Hippocampal formation (tissue), 2 donors: Measurements from ENCODE around the gene CTSZ.

Source experiments
- DNase-seq, 2 donors: peaks; one replicate each; lab custom pipeline; 2025; lab: John Stamatoyannopoulos, UW

Gene CTSZ

DNA sequence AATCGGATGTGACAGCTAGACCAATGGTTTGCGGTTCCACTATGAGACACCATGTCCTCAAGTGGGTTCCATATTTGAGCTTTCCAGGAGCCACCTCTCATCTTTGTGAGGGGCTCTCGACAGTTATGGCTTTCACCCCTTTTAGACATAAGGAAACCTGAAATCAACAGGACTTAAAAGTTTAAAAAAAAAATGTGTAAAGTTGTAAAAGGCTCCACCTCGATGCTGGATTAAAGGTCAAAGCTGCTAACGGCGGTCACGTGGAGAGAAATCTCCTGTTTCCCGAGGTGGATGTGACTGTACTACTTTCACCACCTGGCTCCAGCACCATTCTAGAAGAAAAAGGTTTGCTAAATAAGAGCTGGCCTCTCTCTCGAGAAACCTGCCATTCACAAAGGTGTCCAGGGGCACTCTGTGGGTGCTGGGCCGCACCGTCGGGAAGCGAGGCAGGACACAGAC, 24.5 kb upstream of the CTSZ start:
- DNase-seq, result no peak

DNA sequence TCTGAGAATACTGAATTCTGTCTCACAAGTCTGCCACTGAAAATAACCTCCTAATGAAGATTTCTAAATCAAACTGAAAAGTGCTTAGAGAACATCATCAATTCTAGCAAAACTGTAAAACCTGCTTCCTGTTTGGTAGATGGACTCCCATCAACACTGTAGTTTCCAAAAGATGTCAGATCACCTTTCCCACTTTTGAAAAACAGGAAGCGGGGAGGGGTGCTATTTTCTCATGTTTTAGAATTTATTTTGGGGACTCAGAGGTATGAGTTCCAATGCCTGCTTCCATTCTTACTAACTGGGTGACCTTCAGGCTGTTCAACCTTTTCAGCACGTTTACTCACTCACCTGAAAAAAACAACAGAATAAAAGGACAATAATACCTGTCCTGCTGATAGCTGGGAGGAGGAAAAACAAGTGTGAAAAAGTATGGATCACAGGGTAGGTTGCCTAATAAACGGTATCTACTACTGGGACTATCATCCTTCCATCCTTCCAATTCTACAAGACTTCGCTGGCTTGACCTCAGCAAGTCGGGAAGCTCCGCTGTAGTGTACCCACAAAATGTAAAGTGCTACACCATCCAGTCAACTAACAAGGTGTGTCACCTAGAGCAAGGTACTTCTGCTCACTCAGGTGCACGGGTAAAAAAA, 24.0 kb upstream of the CTSZ start:
- DNase-seq, result no peak

DNA sequence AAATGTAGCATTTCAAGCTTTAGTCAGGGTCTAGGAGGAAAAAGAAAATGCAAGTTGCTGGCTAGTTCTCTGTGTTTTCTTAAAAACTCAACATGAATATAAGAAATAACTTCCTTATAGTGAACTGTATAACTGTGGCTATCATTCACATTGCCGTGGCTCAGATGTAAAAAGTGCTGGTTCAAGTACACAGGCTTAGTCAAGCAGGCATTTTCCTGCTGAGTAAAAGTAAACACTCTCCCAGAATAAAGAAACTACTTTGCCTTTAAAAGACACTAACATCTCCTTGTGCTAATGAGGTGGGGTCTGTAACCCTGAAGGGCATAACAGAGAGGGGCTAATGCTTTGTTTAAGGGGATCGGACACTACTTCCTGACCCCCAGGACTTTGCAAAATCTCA, 21.8 kb upstream of the CTSZ start:
- no peak for DNase-seq

DNA sequence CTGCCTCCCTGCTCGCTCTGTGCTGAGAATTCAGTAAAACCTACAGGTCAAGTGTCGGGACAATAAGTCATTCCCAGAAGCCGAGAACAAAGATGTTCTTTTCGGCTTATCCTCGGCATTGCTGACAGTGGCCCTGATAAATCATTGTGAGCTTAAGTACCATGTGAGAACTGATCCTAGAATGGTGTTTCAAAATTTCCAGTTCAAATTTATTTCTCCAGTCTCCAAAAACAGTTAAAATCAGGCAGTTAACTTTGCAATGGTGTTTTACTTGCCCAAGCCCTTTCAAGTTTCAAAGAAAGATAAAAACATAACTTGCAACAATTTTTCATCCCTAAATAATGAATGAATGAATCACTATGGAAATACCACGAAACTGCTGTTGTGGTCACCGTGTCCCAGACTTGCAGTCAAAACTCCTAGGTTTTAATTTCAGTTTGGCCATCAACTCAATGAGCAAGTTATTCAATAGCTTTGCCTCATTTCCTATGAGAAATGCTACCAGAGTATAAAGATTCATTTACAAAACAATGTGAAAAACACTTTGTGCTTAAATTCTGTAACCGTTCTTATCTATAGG, 20.8 kb upstream of the CTSZ start:
- no peak for DNase-seq

DNA sequence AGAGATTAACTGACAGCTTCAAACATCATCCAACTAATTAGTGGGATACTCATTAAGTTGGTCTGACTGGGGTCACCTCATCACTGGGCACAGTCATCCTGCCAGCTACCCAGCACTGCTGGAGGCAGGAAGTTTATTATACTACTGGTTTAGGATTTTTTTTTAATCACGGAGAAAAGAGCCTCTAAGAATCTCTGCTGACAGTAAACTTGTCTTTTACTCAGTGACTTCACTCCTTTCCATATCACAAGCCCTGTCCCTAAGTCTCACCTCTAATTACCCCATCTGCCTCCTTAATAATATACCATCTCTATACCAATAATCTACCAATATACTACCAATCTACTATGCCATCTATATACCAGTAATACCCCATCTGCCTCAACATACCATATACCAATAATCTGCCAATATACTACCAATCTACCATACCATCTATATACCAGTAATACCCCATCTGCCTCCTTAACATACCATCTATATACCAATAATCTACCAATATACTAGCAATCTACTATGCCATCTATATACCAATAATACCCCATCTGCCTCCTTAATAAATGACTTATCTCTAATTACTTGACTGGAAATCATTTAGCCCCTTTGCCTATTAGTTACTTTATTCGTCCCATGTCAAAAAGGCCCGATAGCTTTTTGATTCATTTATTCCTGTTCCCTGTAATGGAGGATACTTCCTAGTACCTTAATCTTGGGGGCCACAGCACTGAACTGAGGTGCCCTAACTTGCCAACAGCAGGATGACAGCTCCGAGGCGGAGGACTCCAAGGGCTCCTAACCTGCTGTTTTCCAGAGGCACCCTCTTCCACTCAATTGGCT, 20.1 kb upstream of the CTSZ start:
- DNase-seq, result no peak

DNA sequence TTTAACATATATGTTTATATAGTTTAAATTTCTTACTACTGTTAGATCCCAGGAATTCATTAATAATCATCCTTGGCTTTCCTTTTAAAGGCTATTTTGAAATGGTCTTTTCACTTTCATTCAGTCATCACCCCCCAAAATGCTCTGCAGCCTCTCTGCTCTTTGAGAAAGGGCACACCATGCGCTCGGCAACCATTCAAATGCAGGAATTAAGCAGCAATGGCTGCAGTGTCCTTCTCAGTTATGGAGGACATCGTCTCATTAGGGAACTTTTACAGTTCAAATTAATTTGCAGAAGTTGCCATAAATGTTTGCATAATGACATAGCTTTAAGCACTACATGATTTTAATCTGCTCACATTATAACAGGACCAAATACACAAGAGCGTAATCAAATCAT, 18.5 kb upstream of the CTSZ start:
- DNase-seq, result no peak

DNA sequence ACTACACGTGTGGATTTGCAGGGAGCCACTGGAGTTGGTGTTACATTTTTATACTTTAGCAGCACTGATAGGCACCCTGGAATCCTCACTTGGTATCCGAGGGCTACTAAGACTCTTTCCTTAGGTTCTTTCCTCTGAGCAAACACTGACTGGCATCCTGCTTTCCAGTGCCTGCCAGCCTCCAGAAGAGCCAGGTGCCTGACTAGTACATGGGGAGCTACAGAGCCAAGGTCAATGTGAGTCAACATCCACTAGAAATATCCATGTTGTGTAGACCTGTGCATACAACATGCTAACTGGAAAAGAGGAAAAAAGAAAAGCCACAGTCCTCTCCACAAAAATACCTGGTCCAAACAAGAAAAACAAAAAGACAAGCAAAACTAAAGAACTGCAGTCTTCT, 18.0 kb upstream of the CTSZ start:
- no peak for DNase-seq

DNA sequence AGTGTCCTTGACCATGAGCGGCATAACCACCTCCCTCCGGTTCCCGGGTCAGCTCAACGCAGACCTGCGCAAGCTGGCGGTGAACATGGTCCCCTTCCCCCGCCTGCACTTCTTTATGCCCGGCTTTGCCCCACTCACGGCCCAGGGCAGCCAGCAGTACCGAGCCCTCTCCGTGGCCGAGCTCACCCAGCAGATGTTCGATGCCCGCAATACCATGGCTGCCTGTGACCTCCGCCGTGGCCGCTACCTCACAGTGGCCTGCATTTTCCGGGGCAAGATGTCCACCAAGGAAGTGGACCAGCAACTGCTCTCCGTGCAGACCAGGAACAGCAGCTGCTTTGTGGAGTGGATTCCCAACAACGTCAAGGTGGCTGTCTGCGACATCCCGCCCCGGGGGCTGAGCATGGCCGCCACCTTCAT, 17.1 kb upstream of the CTSZ start:
- DNase-seq, result no peak

DNA sequence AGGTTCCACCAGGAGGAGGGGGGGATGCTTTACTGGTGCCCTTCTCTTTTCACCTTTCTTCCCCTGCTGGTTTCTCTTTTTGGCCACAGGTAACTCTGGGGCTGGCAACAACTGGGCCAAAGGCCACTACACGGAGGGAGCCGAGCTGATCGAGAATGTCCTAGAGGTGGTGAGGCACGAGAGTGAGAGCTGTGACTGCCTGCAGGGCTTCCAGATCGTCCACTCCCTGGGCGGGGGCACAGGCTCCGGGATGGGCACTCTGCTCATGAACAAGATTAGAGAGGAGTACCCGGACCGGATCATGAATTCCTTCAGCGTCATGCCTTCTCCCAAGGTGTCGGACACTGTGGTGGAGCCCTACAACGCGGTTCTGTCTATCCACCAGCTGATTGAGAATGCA, 16.6 kb upstream of the CTSZ start:
- DNase-seq, result no peak

DNA sequence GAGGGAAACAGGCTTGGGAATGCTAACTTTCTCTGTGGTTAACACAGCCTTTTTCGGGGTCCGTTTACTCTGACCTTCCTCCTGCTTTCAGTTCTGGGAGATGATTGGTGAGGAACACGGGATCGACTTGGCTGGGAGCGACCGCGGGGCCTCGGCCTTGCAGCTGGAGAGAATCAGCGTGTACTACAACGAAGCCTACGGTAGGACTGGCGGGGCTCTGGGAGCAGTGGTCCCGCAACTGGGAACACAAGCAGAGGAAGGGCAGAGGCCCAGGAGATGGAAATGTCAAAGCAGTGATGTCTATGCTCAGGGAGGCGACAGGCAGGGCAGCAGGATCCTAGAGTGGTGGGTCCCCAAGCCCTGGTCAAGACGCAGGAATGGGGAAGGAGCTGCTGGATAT, 15.7 kb upstream of the CTSZ start:
- no peak for DNase-seq

DNA sequence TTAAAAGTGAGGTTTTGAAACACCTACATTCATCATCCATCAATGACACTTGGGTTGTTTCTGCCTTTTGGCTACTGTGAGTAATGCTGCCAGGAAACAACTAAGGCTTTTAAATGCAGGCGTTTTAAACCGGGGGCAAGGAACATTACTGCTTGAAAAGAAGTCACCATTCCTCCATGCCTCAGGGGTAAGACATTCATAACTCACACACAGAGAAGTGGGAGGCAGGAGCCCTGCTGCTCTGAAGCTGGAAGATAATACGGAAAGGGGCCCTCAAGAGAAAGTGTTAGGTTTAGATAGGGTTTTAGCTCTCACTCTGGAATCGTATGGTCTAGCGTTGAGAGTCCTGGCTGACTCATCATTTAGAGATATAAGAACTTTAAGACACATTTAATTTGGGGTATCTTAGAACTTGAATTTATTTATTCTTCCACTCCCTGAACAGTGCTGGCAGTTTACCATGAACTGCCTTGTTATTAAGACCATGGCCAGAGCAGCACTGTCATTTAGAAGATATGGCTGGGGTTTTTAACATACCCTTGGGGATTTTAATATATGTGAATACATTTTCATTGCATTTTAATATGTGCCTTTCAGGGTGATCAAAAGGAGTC, 14.0 kb upstream of the CTSZ start:
- no peak for DNase-seq

DNA sequence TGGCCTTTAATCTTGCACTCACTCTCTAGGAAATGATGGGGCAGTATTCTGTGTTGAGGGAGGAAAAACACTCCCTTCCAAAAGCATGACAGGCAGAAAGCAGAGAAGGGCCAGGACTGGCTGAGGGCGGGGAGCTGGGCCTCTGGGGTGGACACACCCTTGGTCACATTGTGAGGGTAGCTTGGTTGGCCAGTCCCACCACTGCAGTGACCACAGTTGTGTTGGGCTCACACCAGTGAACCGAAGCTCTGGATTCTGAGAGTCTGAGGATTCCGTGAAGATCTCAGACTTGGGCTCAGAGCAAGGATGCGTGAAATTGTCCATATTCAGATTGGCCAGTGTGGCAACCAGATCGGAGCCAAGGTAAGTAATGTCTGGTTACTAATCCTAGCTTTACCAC, 12.2 kb upstream of the CTSZ start, which contains the start of gene TUBB1:
TSS of gene TUBB1 (plus strand) at position 213 of the 400 bp plus-strand sequence. CDS start at position 307, 94 bp downstream.
- DNase-seq, result no peak

DNA sequence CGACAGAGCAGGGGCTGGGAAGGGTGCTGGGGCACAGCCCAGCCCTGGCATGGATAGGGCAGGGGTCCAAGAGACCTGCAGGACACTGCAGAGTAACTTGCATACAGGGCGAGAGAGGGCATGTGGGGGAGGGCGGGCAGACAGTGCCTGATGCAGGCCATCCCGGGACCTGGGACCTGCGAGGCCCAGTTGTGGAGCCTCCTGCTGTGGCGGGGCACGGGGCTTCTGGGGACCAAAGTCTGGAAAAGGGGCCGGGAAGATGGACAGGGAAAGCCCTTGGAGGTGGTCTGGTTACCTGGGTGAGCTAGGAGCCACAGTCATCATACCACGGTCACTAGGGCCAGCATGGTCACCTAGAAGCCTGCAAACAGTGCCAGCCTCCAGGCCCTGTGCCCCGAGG, 11.8 kb upstream of the CTSZ start:
- DNase-seq, result no peak

DNA sequence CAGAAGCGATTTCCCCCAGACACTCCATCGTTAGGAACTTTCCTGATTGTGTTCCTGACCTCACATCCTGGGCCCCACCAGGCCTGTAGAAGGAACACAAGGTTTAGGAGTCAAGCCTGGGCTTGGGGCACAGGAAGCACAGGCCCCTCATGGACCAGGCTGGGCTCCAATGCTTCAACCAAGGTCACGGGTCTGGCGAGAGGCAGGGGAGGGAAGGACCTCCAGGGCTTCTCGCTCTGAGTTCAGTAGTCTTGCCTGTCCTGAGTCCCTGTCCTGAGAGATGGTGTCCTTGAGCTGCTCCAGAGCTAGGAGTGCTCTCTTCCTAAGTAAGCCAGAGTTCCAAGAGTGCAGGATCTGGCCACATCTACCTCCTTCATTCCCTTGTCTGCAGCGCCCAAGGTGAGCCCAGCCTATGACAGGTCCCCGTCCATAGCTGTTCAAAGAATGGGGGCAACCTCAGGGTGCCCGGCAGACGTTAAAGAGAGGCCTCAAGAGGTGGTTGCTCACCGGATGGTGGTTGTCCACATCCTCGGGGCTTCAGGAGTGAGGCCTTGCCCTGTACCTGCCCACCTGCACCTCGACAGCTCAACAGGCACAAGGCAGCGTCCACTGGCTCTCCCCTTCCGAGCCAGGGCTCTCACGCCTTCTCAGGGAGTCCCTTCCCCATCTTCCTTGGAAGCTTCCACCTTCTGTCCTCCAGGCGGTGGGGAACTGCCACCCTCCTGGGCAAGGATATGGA, 10.6 kb upstream of the CTSZ start:
- DNase-seq, result no peak

DNA sequence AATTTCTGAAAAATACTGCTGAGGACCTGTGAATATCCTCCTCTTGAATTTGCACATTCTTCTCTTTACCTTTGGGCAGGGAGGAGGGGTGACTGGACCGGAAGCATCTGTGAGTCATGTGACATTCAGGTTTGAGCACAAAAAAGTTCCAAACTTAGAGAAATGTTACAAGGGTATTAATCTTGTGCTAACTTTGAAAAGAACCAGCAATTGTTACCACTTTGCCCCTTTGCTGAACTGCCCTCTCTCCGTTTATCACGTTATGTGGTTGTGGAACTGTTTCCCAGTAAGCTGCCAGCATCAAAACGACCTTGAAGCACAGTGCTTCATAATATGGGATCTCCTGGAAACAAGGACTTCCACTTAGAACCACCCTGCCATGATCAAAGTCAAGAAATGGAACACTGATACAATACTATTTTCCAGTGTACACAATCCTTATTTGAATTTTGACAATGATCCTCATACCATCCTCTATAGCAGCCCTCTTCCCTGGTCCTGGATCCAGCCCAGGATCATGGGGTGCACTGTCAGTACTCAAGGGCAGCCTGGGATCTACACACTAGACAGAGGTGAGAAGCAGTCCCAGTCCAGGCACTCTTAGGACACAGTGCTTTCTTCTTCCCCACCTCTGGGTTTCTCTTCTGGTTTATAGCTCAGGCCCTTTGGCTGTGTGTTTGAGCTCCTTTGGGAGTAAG, 9.9 kb upstream of the CTSZ start:
- DNase-seq, result no peak

DNA sequence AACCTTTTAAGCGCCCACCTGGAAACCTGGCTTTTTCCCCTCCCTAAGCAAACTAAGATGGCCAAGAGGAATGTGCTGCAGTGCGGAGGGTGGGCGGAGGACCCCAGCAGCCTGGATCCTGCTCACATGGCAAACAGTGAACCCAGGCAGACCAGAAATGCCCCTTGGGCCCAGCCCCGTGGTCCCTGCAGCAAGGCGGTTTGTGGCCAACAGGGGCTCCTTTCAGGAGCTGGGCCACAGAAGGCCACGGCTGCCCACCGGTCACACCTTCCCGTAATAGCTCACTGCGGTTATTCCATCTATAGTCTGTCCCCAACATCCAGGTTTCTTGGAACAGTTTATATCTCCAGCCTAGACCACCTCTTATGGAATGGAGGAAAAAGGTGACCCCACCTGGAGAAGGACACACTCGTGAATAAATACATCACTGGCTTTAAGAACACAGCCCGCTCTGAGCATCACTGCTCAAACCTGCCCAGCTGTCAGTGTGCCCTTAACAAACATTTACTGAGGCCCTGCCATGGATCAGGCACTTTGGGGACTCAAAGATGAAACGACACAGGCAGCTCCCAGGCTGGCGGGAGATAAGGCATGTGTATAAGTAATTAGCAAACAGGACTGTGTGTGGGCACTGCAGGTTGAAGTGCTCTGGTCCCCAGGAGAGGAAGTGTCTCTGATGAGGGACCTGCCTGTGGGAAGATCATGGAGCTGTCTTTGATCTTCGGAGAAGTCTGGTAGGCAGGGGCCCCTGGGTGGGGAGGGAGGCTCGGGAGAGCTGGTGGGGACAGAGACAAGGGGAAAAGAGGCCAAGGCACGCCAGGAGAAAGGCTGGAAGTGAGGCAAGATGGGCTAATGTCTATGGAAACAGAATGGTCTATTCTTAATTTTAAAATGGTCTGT, 9.0 kb upstream of the CTSZ start:
- no peak for DNase-seq

DNA sequence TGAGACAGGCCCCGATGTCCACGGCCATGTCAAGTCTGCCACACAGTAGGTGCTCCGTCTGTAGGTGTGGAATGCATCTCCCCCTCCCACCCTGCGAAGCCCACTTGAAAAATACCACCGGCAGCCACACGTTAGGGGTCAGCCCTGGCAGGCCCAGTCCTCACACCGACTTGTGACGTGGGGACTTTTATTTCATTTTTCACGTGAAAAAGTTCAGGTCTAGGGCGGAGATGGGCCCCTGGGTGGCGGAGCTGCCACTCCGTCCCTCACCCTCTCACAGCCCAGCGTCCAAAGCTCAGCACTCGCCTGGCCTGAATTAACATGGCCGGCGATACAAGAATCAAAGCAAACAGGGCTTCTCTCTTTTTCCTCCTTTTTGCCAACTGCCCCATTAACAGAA, 8.4 kb upstream of the CTSZ start:
- DNase-seq, result no peak

DNA sequence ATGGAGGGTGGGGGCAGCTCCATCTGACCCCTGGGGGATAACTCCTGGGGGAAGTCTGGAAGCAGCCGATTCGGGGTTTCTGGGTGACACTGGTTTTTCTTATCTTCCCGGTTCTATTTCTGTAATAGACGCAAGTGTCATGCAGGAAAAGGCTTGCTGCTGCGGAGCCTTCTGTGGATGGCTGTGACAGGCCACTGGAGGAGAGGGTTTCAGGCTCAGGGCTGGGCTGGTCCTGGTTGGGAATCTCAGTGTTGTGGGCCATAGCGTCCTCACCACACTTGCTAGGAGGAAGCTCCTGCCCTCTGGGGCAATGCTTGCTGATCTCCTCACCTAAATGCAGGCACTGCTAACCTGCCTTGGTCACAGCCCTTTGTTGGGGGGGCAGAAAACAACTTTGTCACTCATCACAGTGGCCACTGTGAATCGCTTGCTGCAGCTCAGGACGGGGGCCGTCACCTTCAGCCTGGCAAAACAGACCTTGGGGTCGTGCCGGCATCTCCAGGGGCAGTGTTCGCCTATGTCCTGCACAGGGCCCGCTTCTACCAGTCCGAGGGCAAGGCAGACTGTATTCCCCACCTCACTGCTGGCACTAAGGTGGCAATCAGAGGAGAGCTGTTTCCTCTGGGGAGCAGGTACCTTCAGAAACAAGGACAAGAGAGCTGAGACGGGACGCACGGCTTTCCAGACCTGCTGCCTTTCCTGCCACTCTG, 7.8 kb upstream of the CTSZ start:
- DNase-seq, result no peak

DNA sequence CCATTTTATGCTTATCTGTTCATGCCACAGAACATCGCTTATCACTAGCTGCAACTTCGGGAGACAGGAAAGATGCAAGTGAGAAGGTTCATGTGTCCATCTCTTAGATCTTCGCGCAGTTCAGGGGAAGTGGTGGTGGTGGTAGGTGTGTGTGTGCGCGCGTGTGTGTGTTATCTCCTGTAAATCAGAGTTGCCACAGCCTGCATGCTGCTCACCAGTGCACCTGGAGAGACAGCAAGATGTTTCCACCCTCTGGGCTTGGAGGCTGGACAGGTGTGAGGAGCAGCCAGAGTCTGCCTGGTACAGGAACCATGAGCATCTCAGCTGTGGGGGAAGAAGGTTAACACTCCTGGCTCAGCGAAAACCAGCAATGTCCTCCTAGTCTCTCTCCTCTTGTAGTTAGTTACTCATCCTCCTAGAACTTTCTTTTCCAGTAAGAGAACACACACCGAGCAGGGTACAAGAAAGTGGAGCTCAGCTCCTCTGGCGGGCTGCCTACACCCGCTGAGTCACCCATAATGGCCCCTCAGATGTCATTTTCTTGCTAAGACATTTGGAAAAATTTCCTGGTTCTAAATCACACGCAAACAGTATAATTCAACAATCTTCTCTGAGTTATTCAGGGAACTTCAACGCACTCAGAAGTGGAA, 7.0 kb upstream of the CTSZ start:
- DNase-seq, result no peak
